SK-N-SH treated with all-trans-retinoic acid at 6 μM for 48 hours (cell line): ENCODE measurements around the gene MARK3.

Source experiments
- ATAC-seq: fragments of 200-7000 bp; cut with Tn5 transposase; 3 replicates; pipeline ENCODE4 v1.9.1; 2020; ENCODE audit warnings: mild to moderate bottlenecking, moderate library complexity
- ARNTL ChIP-seq: fragments of 450-650 bp; formaldehyde crosslinking; IDR thresholded peaks from 2 replicates; pipeline ENCODE4 v1.5.0; 2020; ENCODE audit warnings: low read depth, mild to moderate bottlenecking, moderate library complexity, borderline replicate concordance
- BACH2 ChIP-seq: fragments of 250-450 bp; sonication (Bioruptor Pico); IDR thresholded peaks from 2 replicates; pipeline ENCODE4 v1.9.0; 2021; ENCODE audit warnings: mild to moderate bottlenecking, borderline replicate concordance
- CSDC2 ChIP-seq: fragments of 250-450 bp; sonication (Bioruptor Pico); IDR thresholded peaks from 2 replicates; pipeline ENCODE4 v1.5.0; 2020; ENCODE audit warnings: mild to moderate bottlenecking, moderate library complexity
- ESRRG ChIP-seq: fragments of 250-450 bp; sonication (Bioruptor Pico); IDR thresholded peaks from 2 replicates; pipeline ENCODE4 v1.6.1; 2021; ENCODE audit warnings: mild to moderate bottlenecking
- GLIS3 ChIP-seq: fragments of 250-450 bp; sonication (Bioruptor Pico); IDR thresholded peaks from 2 replicates; pipeline ENCODE4 v1.5.0; 2020; ENCODE audit warnings: mild to moderate bottlenecking, moderate library complexity
- ISL1 ChIP-seq: fragments of 250-450 bp; sonication (Bioruptor Pico); IDR thresholded peaks from 2 replicates; pipeline ENCODE4 v2.1.2; 2022; ENCODE audit warnings: mild to moderate bottlenecking, moderate library complexity
- PPARA ChIP-seq: fragments of 250-450 bp; sonication (Bioruptor Pico); IDR thresholded peaks from 2 replicates; pipeline ENCODE4 v1.5.0; 2020; ENCODE audit warnings: mild to moderate bottlenecking, borderline replicate concordance
- RARB ChIP-seq: fragments of 250-450 bp; sonication (Bioruptor Pico); IDR thresholded peaks from 2 replicates; pipeline ENCODE4 v1.8.0; 2021; ENCODE audit warnings: mild to moderate bottlenecking, moderate library complexity
- TCF4 ChIP-seq: fragments of 250-450 bp; sonication (Bioruptor Pico); IDR thresholded peaks from 2 replicates; pipeline ENCODE4 v1.8.0; 2021; ENCODE audit warnings: mild to moderate bottlenecking, moderate library complexity, borderline replicate concordance
- TOX ChIP-seq: fragments of 250-450 bp; sonication (Bioruptor Pico); IDR thresholded peaks from 2 replicates; pipeline ENCODE4 v1.8.0; 2021; ENCODE audit warnings: mild to moderate bottlenecking, moderate library complexity, borderline replicate concordance
- ZC3H10 ChIP-seq: fragments of 250-450 bp; sonication (Bioruptor Pico); IDR thresholded peaks from 2 replicates; pipeline ENCODE4 v1.5.1; 2021; ENCODE audit warnings: mild to moderate bottlenecking, moderate library complexity
- ZFP3 ChIP-seq: fragments of 250-450 bp; sonication (Bioruptor Pico); IDR thresholded peaks from 2 replicates; pipeline ENCODE4 v1.5.0; 2020; ENCODE audit warnings: mild to moderate bottlenecking, moderate library complexity
- ZNF70 ChIP-seq: fragments of 450-650 bp; formaldehyde crosslinking; IDR thresholded peaks from 2 replicates; pipeline ENCODE4 v1.5.0; 2020; ENCODE audit warnings: mild to moderate bottlenecking, moderate library complexity
- ZNF8 ChIP-seq: fragments of 450-650 bp; formaldehyde crosslinking; IDR thresholded peaks from 2 replicates; pipeline ENCODE4 v1.5.0; 2020; ENCODE audit warnings: mild to moderate bottlenecking, moderate library complexity
- TF ChIP-seq, protein P1 (sequence below): fragments of 250-450 bp; sonication (Bioruptor Pico); IDR thresholded peaks from 2 replicates; pipeline ENCODE4 v1.5.1; 2020; ENCODE audit warnings: low read depth, mild to moderate bottlenecking, moderate library complexity
- TF ChIP-seq, protein P2 (sequence below): fragments of 250-450 bp; sonication (Bioruptor Pico); IDR thresholded peaks from 2 replicates; pipeline ENCODE4 v1.8.0; 2020; ENCODE audit warnings: mild to moderate bottlenecking, moderate library complexity, borderline replicate concordance
- TF ChIP-seq, protein P3 (sequence below): fragments of 250-450 bp; sonication (Bioruptor Pico); IDR thresholded peaks from 2 replicates; pipeline ENCODE4 v1.5.0; 2020; ENCODE audit warnings: mild to moderate bottlenecking, moderate library complexity
- TF ChIP-seq, protein P4 (sequence below): fragments of 250-450 bp; sonication (Bioruptor Pico); IDR thresholded peaks from 2 replicates; pipeline ENCODE4 v1.8.0; 2021; ENCODE audit warnings: low read depth, mild to moderate bottlenecking, moderate library complexity, borderline replicate concordance
- TF ChIP-seq, protein P5 (sequence below): fragments of 250-450 bp; sonication (Bioruptor Pico); IDR thresholded peaks from 2 replicates; pipeline ENCODE4 v1.5.1; 2021; ENCODE audit warnings: mild to moderate bottlenecking, moderate library complexity

The MARK3 gene

DNA sequence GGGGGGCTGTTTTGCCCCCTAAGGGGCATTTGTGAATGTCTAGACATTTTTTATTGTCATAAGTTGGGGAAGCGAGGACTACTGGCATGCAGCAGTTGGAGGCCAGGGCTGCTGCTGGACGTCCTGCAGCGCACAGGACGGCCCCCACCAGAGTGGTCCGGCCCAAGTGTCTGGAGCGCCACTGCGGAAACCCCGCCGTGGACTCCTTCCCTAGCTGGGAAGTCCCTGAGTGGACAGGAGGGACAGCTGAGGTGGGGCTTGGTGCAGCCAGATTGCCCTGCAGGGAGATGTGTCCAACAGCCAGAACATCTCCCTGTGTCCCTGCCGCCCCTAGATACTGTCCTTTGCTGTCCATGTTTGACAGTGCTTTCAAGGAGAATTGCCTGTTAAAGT lies 132.0 kb downstream of the MARK3 start:
- TF ChIP-seq ZFP3, result no peak
- TF ChIP-seq, protein P1, sequence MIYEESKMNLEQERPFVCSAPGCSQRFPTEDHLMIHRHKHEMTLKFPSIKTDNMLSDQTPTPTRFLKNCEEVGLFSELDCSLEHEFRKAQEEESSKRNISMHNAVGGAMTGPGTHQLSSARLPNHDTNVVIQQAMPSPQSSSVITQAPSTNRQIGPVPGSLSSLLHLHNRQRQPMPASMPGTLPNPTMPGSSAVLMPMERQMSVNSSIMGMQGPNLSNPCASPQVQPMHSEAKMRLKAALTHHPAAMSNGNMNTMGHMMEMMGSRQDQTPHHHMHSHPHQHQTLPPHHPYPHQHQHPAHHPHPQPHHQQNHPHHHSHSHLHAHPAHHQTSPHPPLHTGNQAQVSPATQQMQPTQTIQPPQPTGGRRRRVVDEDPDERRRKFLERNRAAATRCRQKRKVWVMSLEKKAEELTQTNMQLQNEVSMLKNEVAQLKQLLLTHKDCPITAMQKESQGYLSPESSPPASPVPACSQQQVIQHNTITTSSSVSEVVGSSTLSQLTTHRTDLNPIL (CRISPR knock-in tag), result no peak
- TF ChIP-seq ZNF70, result no peak
- TF ChIP-seq ZC3H10 (CRISPR knock-in tag), result no peak
- TF ChIP-seq, protein P2, sequence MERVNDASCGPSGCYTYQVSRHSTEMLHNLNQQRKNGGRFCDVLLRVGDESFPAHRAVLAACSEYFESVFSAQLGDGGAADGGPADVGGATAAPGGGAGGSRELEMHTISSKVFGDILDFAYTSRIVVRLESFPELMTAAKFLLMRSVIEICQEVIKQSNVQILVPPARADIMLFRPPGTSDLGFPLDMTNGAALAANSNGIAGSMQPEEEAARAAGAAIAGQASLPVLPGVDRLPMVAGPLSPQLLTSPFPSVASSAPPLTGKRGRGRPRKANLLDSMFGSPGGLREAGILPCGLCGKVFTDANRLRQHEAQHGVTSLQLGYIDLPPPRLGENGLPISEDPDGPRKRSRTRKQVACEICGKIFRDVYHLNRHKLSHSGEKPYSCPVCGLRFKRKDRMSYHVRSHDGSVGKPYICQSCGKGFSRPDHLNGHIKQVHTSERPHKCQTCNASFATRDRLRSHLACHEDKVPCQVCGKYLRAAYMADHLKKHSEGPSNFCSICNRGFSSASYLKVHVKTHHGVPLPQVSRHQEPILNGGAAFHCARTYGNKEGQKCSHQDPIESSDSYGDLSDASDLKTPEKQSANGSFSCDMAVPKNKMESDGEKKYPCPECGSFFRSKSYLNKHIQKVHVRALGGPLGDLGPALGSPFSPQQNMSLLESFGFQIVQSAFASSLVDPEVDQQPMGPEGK (CRISPR knock-in tag), result no peak
- no peak for TF ChIP-seq BACH2
- no peak for TF ChIP-seq PPARA (CRISPR knock-in tag)
- TF ChIP-seq CSDC2 (CRISPR knock-in tag), result no peak
- no peak for TF ChIP-seq ARNTL (CRISPR knock-in tag)
- TF ChIP-seq TCF4 (CRISPR knock-in tag), result no peak
- TF ChIP-seq GLIS3 (CRISPR knock-in tag), result no peak

DNA sequence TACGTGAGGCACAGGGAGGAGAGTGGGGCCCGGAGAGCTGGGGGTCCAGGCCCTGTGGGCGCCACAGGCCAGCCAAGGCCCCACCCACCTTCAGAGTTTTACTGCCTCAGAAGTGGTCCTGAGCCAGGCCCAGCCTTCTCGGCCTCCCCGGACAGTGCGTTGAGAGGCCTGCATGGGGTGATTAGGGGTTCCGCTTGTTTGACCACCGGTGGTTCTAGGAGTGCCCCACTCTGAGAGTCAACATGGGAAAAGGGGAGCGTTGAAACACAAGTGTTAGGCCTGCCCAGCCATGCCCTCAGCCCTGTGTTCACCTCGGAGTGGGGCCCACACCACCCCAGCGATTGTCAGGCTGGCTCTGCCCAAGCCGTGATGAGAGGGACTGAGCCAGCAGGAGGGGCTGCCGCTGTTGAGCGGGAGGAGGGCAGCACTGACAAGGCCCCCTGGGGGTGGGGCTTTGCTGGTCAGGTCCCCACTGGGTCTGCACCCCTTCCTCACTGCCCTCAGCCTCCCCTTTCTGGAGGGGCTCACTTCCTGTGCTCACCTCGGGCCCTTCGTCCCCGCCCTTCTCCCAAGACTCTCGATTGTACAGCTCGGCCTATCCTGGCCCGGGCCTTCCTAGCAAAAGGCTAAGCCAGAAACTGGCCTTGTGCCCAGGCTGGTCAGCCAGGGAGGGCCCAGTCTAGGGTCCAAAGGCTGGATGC lies 132.7 kb downstream of the MARK3 start:
- no peak for TF ChIP-seq GLIS3 (CRISPR knock-in tag)
- peak; percentile 13 for ATAC-seq

More for the DNA sequence above, 132.0 kb downstream of the MARK3 start:
- no peak for ATAC-seq

DNA sequence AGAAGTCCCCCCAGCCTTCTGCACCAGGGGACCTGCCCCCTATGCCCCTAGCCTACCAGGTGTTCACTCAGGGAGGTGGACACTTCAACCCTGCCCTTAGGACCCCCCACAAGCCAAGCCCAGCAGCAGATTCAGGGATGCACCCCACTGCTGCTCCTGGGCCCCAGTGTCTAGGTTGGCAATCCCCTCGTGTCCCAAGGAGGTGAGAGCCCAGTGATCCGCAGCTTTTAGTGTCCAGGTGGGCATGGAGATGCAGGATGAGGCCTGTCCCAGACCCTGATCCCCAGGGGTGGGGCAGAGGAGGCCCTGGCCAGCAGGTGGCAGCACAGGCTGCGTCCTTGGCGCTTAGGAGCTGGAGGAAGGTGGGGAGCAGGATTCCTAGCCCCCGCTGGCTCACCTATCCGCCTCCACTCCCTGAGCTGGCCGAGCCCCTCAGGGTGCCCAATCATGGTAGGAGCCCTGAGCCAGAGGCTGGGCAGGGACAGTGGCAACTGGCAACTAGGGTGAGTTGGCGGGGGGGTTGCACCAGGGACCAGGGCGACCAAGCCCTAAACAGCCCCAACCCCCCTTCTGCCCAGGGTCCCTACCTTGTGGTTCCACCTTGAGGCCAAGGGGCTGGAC lies 133.3 kb downstream of the MARK3 start:
- TF ChIP-seq TCF4 (CRISPR knock-in tag) (no peak), ZC3H10 (CRISPR knock-in tag) (no peak), TOX (CRISPR knock-in tag) (no peak), ISL1 (CRISPR knock-in tag) (no peak)
- TF ChIP-seq, protein P3, sequence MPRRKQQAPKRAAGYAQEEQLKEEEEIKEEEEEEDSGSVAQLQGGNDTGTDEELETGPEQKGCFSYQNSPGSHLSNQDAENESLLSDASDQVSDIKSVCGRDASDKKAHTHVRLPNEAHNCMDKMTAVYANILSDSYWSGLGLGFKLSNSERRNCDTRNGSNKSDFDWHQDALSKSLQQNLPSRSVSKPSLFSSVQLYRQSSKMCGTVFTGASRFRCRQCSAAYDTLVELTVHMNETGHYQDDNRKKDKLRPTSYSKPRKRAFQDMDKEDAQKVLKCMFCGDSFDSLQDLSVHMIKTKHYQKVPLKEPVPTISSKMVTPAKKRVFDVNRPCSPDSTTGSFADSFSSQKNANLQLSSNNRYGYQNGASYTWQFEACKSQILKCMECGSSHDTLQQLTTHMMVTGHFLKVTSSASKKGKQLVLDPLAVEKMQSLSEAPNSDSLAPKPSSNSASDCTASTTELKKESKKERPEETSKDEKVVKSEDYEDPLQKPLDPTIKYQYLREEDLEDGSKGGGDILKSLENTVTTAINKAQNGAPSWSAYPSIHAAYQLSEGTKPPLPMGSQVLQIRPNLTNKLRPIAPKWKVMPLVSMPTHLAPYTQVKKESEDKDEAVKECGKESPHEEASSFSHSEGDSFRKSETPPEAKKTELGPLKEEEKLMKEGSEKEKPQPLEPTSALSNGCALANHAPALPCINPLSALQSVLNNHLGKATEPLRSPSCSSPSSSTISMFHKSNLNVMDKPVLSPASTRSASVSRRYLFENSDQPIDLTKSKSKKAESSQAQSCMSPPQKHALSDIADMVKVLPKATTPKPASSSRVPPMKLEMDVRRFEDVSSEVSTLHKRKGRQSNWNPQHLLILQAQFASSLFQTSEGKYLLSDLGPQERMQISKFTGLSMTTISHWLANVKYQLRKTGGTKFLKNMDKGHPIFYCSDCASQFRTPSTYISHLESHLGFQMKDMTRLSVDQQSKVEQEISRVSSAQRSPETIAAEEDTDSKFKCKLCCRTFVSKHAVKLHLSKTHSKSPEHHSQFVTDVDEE (CRISPR knock-in tag), result no peak
- TF ChIP-seq, protein P2 (CRISPR knock-in tag), result no peak
- TF ChIP-seq, protein P4, sequence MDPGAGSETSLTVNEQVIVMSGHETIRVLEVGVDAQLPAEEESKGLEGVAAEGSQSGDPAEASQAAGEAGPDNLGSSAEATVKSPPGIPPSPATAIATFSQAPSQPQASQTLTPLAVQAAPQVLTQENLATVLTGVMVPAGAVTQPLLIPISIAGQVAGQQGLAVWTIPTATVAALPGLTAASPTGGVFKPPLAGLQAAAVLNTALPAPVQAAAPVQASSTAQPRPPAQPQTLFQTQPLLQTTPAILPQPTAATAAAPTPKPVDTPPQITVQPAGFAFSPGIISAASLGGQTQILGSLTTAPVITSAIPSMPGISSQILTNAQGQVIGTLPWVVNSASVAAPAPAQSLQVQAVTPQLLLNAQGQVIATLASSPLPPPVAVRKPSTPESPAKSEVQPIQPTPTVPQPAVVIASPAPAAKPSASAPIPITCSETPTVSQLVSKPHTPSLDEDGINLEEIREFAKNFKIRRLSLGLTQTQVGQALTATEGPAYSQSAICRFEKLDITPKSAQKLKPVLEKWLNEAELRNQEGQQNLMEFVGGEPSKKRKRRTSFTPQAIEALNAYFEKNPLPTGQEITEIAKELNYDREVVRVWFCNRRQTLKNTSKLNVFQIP (CRISPR knock-in tag), result no peak
- peak; percentile 70 for ATAC-seq

DNA sequence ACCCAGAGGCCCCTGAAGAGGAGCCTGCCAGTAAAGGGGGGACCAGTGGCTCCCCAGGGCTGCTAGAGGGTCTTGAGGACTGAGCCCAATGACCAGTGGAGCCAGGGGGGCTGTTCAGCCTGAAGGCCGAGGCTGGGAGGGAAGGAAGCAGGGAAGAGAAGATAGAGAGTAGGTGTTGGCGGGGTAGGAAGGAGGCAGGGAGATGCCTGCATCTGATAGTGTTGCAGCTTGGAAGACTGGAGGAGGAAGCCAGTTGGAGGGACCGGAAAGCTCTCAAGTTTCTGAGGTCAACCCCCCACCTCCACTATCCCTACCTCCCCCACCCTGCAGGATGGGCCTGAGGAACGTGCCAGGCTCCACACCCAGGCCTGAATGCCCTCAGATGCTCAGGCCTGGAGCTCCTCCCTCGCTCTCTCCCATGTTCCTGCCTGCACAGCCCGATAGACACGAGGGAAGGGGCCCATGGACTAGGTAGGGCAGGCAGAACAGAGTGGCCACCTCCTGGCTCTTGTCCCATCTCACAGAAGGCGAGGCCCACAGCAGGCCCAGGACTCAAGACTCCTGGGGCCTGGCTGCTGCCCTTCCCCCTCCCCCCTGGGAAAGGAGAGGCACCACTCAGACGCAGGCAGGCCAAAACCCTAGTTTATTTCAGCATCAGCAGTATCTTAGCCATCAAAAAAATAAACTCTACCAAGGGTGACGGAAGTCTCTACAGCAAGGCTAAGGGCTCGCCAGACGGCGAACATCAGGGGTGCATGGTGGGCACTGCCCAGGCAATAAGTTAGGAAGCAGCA lies 134.0 kb downstream of the MARK3 start:
- ATAC-seq, result peak; percentile 12
- TF ChIP-seq, protein P5, sequence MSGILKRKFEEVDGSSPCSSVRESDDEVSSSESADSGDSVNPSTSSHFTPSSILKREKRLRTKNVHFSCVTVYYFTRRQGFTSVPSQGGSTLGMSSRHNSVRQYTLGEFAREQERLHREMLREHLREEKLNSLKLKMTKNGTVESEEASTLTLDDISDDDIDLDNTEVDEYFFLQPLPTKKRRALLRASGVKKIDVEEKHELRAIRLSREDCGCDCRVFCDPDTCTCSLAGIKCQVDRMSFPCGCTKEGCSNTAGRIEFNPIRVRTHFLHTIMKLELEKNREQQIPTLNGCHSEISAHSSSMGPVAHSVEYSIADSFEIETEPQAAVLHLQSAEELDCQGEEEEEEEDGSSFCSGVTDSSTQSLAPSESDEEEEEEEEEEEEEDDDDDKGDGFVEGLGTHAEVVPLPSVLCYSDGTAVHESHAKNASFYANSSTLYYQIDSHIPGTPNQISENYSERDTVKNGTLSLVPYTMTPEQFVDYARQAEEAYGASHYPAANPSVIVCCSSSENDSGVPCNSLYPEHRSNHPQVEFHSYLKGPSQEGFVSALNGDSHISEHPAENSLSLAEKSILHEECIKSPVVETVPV (CRISPR knock-in tag), result no peak
- no peak for TF ChIP-seq GLIS3 (CRISPR knock-in tag)
- no peak for TF ChIP-seq ZC3H10 (CRISPR knock-in tag)
- no peak for TF ChIP-seq ESRRG (CRISPR knock-in tag)
- no peak for TF ChIP-seq ZNF8 (CRISPR knock-in tag)
- TF ChIP-seq RARB (CRISPR knock-in tag), result no peak
- no peak for TF ChIP-seq ARNTL (CRISPR knock-in tag)
- TF ChIP-seq, protein P1 (CRISPR knock-in tag), result no peak
